ENCODE results near the gene PSAT1.

PSAT1 gene

DNA sequence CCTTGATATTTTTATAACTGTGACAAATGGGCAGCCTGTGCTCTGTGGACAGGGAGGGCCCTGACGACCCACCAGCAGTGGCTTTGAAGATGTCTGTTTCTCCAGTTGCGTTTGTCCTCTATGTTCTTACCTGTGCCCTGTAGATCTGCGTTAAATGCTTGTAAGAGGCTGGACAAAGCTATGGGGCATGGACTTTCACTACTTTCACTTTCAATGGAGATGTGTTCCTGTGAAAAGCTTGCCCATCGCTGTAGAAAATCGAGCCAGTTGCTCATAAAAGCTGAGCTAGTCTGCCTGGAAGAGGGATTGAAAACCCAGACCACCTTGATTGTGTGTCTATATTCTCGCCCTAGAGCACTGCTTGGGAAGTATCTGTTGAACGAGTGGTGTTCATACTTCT lies 74.1 kb downstream of the PSAT1 start:
- no peaks in the 10 kb centered on the region for H3K27me3 ChIP-seq (ENCODE audit: low read depth, low read length)
- no peaks in the 10 kb centered on the region for H3K36me3 ChIP-seq (replicated peaks; ENCODE audit: low read depth, low read length)
- no peaks in the 10 kb centered on the region for H3K9me3 ChIP-seq (ENCODE audit: insufficient read depth, low read length)
- no peak overlapping the region for H3K9ac ChIP-seq (ENCODE audit: low read length)
- no peaks in the 10 kb centered on the region for H3K4me1 ChIP-seq (ENCODE audit: low read length)
- no peak overlapping the region for H3K4me3 ChIP-seq (ENCODE audit: low read length)
- H3K27ac ChIP-seq (ENCODE audit: low read length): no peak overlapping the region
- H3K79me2 ChIP-seq (ENCODE audit: low read length): no peaks in the 10 kb centered on the region
- TF ChIP-seq EZH2phosphoT487 (IDR thresholded peaks at IDR 0.05; ENCODE audit: low read depth): no peak
- TF ChIP-seq, protein P1, sequence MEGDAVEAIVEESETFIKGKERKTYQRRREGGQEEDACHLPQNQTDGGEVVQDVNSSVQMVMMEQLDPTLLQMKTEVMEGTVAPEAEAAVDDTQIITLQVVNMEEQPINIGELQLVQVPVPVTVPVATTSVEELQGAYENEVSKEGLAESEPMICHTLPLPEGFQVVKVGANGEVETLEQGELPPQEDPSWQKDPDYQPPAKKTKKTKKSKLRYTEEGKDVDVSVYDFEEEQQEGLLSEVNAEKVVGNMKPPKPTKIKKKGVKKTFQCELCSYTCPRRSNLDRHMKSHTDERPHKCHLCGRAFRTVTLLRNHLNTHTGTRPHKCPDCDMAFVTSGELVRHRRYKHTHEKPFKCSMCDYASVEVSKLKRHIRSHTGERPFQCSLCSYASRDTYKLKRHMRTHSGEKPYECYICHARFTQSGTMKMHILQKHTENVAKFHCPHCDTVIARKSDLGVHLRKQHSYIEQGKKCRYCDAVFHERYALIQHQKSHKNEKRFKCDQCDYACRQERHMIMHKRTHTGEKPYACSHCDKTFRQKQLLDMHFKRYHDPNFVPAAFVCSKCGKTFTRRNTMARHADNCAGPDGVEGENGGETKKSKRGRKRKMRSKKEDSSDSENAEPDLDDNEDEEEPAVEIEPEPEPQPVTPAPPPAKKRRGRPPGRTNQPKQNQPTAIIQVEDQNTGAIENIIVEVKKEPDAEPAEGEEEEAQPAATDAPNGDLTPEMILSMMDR (IDR thresholded peaks at IDR 0.05; ENCODE audit: low read depth, low read length): no peak
- no peak overlapping the region for H2AFZ ChIP-seq (ENCODE audit: low read depth, low read length)
- no peaks in the 10 kb centered on the region for H4K20me1 ChIP-seq (ENCODE audit: insufficient read depth, low read length)
- no peak overlapping the region for H3K4me2 ChIP-seq (ENCODE audit: low read length)

DNA sequence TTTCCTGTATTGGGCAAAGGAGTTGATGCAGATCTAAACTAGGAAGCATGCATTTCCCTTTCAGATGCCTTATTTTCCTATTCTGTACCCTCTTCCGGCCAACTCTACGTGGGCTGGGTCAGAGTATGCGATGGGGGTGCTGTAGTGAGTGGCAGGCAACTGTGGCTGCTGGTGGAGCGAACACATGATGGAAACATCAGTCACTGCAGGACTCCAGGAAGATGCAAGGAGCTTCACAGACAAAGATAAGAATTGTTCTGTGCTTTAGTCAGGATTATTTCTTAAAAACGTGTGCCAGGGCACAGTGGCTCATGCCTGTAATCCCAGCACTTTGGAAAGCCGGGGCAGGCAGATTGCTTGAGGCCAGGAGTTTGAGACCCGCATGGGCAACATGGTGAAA lies 75.1 kb downstream of the PSAT1 start:
- H3K79me2 ChIP-seq (ENCODE audit: low read length): no peaks in the 10 kb centered on the region
- H3K36me3 ChIP-seq (replicated peaks; ENCODE audit: low read depth, low read length): no peaks in the 10 kb centered on the region
- no peak overlapping the region for H3K9ac ChIP-seq (ENCODE audit: low read length)
- no peak overlapping the region for H3K4me3 ChIP-seq (ENCODE audit: low read length)
- H2AFZ ChIP-seq (ENCODE audit: low read depth, low read length): no peak overlapping the region
- H3K9me3 ChIP-seq (ENCODE audit: insufficient read depth, low read length): no peaks in the 10 kb centered on the region
- no peaks in the 10 kb centered on the region for H4K20me1 ChIP-seq (ENCODE audit: insufficient read depth, low read length)
- H3K4me1 ChIP-seq (ENCODE audit: low read length): no peaks in the 10 kb centered on the region
- no peak overlapping the region for H3K27ac ChIP-seq (ENCODE audit: low read length)
- no peak for TF ChIP-seq EZH2phosphoT487 (IDR thresholded peaks at IDR 0.05; ENCODE audit: low read depth)
- TF ChIP-seq, protein P1 (IDR thresholded peaks at IDR 0.05; ENCODE audit: low read depth, low read length): no peak
- H3K4me2 ChIP-seq (ENCODE audit: low read length): no peak overlapping the region
- H3K27me3 ChIP-seq (ENCODE audit: low read depth, low read length): no peaks in the 10 kb centered on the region
